DOHH2 (cell line): ENCODE measurements around the gene QRFPR.

ENCODE experiments used
- EZH2phosphoT487 ChIP-seq: fragments of 200-600 bp; sonication (generic); IDR thresholded peaks from 2 replicates; pipeline ENCODE4 v1.6.1; 2017; ENCODE audit warnings: borderline replicate concordance, mild to moderate bottlenecking, antibody characterized with exemption, low read length, moderate library complexity, mixed read lengths
- TF ChIP-seq, protein P1 (sequence below): fragments of 200-600 bp; sonication (generic); IDR thresholded peaks from one replicate; pipeline ENCODE4 v1.5.1; 2014; ENCODE audit warnings: antibody characterized with exemption, mild to moderate bottlenecking, low read depth, low read length; ENCODE audit not compliant: poor library complexity, severe bottlenecking

DNA sequence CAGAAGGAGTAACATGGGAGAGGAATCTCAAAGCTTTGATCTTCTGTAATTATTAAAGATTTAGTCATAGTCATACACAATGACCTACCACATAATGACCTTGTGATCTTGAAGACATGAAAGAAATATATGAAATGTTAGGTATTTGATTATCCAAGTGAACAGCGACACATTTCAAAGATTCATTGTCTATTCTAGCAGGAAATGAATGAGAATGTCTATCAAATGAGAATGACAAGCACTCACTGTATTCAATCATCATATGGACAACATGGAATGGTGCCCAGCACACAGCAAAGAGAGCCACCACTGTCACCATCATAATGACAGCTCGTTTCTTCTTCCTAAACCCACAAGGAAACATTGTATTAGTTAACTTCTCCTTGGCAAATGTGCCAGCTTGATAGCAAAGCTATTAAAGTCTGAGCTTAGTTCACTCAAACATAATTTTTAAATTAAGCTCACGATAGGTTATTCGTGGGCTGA is 50.6 kb downstream of the QRFPR start:
- no peak for TF ChIP-seq EZH2phosphoT487
- TF ChIP-seq, protein P1, sequence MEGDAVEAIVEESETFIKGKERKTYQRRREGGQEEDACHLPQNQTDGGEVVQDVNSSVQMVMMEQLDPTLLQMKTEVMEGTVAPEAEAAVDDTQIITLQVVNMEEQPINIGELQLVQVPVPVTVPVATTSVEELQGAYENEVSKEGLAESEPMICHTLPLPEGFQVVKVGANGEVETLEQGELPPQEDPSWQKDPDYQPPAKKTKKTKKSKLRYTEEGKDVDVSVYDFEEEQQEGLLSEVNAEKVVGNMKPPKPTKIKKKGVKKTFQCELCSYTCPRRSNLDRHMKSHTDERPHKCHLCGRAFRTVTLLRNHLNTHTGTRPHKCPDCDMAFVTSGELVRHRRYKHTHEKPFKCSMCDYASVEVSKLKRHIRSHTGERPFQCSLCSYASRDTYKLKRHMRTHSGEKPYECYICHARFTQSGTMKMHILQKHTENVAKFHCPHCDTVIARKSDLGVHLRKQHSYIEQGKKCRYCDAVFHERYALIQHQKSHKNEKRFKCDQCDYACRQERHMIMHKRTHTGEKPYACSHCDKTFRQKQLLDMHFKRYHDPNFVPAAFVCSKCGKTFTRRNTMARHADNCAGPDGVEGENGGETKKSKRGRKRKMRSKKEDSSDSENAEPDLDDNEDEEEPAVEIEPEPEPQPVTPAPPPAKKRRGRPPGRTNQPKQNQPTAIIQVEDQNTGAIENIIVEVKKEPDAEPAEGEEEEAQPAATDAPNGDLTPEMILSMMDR = no peak
